IPS-15b (cell line): ENCODE data around the gene UPF2.

Source experiments
- H3K27me3 ChIP-seq: one replicate; pipeline ENCODE4 v1.6.1; 2013; ENCODE audit warnings: low read length; ENCODE audit not compliant: control insufficient read depth, insufficient read depth
- H3K36me3 ChIP-seq: one replicate; pipeline ENCODE4 v1.6.1; 2013; ENCODE audit warnings: low read length; ENCODE audit not compliant: control insufficient read depth, insufficient read depth
- H3K4me1 ChIP-seq: one replicate; pipeline ENCODE4 v1.6.1; 2013; ENCODE audit warnings: mild to moderate bottlenecking, low read length; ENCODE audit not compliant: control insufficient read depth, insufficient read depth
- H3K4me3 ChIP-seq: one replicate; pipeline ENCODE4 v1.5.1; 2013; ENCODE audit warnings: low read depth, low read length
- H3K9ac ChIP-seq: one replicate; pipeline ENCODE4 v1.6.1; 2013; ENCODE audit warnings: low read depth, mild to moderate bottlenecking, low read length
- H3K9me3 ChIP-seq: one replicate; pipeline ENCODE4 v1.6.1; 2013; ENCODE audit warnings: mild to moderate bottlenecking, low read length; ENCODE audit not compliant: control insufficient read depth, insufficient read depth

UPF2 gene

DNA sequence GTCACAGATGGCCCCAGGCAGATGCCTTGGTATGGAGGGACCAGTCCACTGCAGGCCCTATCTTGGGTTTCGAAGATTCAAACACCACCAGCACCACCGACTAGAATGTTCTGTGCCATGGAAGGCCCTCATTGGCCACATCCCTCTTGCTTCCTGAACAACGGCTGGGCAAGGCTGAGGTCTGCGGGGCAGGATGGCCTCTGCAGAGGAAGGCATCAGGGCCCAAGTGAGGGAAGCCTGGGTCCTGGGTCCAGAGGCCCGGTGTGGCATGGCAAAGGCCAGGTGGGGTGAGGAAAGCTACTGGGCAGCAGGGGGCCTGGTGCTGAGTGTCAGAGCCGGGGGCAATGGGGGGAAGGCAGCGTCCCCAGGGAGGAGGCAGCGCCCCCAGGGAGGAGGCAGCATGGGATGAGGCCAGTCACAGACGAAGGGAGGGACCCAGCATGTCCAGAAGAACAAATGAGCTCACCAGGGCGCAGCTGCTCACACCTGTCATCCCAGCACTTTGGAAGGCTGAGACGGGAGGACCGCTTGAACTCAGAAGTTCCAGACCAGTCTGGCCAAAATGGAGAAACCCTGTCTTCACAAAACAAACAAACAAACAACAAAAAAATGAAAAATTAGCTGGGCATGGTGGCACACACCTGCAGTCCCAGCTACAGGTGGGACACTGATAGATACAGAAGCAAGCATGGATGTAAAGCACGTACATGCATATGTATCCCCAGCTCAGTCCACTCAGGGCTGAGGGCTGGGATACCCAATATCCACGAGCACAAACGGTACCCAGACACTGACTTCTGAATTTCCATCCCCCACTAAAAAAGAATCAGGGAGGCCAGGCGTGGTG lies 155.0 kb downstream of the UPF2 start:
- no peaks in the 10 kb centered on the region for H3K4me1 ChIP-seq
- H3K9ac ChIP-seq: no peak overlapping the region
- no peak overlapping the region for H3K4me3 ChIP-seq
- no peaks in the 10 kb centered on the region for H3K27me3 ChIP-seq
- H3K9me3 ChIP-seq: no peaks in the 10 kb centered on the region
- H3K36me3 ChIP-seq: no peaks in the 10 kb centered on the region

DNA sequence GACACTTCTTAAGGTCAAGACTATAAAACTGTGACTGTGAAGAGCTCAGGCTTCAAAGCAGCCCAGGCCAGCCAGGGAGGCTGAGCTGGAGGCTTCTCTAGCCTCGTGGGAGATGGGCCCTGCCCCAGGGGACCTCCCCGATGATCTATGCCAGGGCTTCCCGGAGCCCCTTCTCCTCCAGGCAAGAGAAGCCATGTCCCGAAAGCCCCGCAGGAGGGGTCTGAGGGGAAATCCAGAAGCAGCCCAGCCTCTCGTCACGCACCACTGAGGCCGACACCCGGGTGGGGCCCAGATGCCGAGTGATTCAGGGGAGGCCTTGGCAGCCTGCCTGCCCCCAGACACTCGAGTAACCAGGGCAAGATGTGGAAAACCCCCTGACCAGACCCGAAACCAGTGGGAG lies 155.8 kb downstream of the UPF2 start:
- no peaks in the 10 kb centered on the region for H3K9me3 ChIP-seq
- H3K4me1 ChIP-seq: no peaks in the 10 kb centered on the region
- H3K27me3 ChIP-seq: no peaks in the 10 kb centered on the region
- no peak overlapping the region for H3K9ac ChIP-seq
- H3K36me3 ChIP-seq: no peaks in the 10 kb centered on the region
- H3K4me3 ChIP-seq: no peak overlapping the region

DNA sequence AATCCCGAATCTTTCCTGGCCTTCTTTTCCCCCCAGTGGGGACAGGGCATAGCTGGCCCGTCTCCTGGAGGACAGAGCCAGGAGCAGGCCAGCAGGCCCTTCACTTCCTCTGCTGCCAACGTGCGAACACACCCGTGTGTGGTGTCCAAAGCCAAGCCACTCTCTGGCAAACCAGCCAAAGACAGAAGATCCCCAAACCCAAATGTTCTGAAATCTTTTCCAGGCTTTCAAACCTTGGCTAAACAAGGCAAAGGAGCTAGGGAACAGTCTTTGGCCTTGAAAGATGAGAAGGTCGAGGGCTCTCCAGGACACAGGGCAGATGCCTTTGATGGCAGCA lies 156.5 kb downstream of the UPF2 start:
- Histone ChIP-seq H3K4me3 (no peak overlapping the region), H3K36me3 (no peaks in the 10 kb centered on the region), H3K4me1 (no peaks in the 10 kb centered on the region)

DNA sequence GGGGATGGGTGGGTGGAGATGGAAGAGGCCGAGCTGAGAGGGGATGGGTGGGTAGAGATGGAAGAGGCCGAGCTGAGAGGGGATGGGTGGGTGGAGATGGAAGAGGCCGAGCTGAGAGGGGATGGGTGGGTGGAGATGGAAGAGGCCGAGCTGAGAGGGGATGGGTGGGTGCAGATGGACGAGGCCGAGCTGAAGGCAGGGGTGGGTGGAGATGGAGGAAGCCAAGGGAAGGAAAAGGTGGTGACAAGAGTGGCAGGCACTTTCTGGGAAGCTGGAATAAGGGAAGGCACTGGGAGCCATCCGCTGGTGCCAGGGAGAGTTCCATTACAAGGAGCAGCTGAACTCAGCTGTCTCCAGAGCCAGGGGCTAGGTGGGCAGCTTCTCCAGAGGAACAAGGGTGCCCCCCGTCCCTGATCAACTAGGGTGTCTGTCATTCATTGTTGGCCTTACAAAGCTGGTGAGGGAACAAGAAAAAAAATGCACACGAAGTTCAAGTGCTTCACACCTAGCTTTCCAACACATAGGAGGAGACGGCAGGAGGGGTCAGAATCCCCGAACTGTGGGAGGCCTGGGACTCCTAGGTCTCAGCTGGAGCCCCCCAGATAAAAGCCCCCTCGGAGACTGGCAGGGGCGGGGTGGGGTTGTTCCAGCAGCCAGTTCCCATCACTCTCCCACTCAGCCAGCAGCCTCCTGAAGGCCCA lies 157.0 kb downstream of the UPF2 start:
- Histone ChIP-seq H3K9ac (no peak overlapping the region), H3K9me3 (no peaks in the 10 kb centered on the region), H3K4me1 (no peaks in the 10 kb centered on the region), H3K27me3 (no peaks in the 10 kb centered on the region), H3K36me3 (no peaks in the 10 kb centered on the region), H3K4me3 (no peak overlapping the region)

More for the DNA sequence above, 156.5 kb downstream of the UPF2 start:
- Histone ChIP-seq H3K9me3 (no peaks in the 10 kb centered on the region), H3K27me3 (no peaks in the 10 kb centered on the region), H3K9ac (no peak overlapping the region)

DNA sequence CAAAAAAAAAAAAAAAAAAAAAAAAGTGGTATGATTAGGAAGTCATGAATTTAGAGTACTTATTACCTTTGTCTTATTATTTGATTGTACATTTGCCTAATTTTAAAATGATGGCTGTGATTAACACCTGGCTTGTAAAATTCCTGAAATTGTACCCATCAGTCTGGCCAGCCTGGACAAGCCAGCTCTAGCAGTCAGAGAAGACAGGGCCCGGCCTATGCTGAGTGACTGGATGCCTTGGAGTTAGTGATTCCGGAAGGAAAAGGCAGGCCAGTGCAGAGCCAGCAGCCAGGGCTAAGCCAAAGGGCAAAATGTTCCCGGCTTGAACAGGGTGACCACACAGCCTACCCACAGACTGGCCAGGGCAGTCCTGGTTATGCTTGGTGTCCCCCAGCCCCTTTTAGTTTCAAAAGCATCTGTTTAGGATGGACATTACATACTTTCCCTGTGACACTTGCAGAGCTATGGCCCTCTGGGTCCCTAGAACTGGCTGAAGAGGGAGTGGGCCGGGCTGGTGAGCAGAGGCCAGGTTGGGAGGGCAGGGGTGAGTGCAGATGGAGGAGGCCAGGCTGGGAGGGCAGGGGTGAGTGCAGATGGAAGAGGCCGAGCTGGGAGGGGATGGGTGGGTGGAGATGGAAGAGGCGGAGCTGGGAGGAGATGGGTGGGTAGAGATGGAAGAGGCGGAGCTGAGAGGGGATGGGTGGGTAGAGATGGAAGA lies 157.7 kb downstream of the UPF2 start:
- no peaks in the 10 kb centered on the region for H3K9me3 ChIP-seq
- no peak overlapping the region for H3K9ac ChIP-seq
- H3K36me3 ChIP-seq: no peaks in the 10 kb centered on the region
- H3K27me3 ChIP-seq: no peaks in the 10 kb centered on the region
- no peaks in the 10 kb centered on the region for H3K4me1 ChIP-seq
- H3K4me3 ChIP-seq: no peak overlapping the region

DNA sequence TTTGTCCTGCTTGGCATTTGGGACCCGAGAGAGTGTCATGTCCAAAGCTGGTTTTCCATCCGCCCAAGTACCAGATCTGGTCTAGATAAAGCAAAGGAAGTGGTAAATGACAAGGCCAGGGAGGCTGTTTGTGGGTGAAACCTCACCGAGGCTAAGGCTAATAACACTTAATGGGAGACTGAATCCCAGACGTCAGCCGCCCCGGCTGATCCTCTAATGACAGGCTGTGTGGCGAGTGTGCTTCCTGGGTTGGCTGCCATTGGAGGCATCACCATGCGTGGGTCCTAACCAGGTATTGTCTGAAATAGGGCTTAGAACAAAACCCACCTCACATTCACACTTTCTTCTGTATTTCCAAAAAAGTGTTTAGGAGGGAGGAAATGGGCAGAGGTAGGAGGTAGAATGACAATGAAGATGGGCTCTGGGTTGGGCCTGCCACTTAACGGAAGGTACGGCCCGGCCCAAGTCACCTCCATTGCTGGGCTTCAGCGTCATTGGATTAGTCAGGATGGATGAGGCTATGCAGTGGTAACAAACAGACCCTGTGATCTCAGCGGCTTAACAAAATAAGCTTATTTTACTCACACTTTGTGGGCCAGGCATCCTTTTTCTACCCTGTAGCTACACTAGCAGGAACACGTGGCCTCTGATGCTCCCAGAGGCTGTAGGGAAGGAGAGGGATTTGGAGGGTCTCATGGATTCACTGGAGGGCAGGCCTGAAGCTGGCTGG lies 159.8 kb downstream of the UPF2 start:
- no peaks in the 10 kb centered on the region for H3K27me3 ChIP-seq
- H3K36me3 ChIP-seq: no peaks in the 10 kb centered on the region
- H3K9me3 ChIP-seq: no peaks in the 10 kb centered on the region
- H3K4me1 ChIP-seq: no peaks in the 10 kb centered on the region
- no peak overlapping the region for H3K4me3 ChIP-seq
- H3K9ac ChIP-seq: no peak overlapping the region

DNA sequence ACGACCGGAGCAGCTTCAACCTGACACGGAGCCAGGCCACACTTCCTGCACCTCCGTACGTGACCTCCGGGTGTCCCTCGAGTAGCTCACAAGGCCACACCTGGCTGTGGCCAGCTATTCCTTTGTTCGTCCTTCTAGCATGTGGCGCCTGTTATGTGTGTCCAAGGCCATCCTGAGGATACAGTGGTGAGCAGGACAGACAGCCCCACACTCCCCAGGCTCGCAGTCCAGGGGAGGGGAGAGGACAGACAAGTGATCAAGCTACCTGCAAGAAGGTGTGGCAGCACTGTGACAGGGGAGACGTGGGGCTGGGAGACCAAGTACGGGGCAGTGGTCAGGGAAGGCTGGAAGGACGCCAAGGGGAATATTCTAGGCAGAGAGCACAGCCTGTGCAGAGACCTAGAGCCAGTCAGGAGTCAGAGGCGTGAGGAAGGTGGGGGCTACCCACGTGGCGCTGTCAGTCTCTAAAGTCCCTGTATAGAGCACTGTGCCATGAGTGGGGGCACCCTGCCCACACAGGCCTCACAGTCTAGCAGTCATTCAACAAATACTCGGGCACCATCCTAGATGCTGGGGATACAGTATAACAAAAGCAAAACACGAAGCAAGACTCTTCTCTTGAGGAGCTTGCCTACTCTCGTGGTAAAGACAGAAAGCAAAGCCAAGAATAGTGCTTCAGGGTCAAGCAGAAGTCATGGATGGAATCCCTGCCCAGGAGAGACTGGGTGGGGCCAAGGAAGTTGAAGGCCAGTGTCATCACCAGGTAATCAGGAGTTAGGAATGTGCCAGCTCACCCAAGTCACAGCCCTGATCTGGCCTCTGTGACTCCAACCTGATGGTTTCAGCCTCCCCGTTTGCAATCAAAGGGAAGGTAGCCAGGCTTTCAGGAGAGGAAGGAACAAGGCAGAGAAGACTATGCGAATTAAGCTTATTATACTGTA lies 160.9 kb downstream of the UPF2 start:
- Histone ChIP-seq H3K9ac (no peak overlapping the region), H3K4me1 (no peaks in the 10 kb centered on the region), H3K36me3 (no peaks in the 10 kb centered on the region), H3K9me3 (no peaks in the 10 kb centered on the region), H3K27me3 (no peaks in the 10 kb centered on the region), H3K4me3 (no peak overlapping the region)

DNA sequence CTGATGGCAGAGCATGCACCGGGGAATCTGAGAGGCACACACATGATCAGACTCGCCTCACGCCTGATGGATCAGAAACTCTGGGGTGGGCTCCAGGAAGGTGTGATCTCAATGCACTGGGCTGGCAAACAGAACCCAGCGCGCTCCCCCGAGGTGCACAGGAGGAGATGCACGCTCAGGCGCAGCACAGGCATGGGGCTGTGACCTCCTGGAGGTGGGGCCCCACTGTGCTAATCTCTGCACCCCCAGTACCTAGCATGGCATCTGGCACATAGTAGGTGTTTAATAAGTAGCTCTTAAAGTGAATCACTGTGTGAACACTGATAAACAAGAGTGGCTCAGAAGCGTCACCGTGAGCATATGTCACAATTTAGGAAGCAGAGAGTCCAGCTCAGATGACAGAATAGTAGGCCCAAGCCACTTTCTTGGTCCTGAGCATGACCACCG lies 161.6 kb downstream of the UPF2 start:
- Histone ChIP-seq H3K4me3 (no peak overlapping the region), H3K27me3 (no peaks in the 10 kb centered on the region), H3K9me3 (no peaks in the 10 kb centered on the region), H3K9ac (no peak overlapping the region), H3K4me1 (peaks cover 3% of the 10 kb centered on the region), H3K36me3 (no peaks in the 10 kb centered on the region)

DNA sequence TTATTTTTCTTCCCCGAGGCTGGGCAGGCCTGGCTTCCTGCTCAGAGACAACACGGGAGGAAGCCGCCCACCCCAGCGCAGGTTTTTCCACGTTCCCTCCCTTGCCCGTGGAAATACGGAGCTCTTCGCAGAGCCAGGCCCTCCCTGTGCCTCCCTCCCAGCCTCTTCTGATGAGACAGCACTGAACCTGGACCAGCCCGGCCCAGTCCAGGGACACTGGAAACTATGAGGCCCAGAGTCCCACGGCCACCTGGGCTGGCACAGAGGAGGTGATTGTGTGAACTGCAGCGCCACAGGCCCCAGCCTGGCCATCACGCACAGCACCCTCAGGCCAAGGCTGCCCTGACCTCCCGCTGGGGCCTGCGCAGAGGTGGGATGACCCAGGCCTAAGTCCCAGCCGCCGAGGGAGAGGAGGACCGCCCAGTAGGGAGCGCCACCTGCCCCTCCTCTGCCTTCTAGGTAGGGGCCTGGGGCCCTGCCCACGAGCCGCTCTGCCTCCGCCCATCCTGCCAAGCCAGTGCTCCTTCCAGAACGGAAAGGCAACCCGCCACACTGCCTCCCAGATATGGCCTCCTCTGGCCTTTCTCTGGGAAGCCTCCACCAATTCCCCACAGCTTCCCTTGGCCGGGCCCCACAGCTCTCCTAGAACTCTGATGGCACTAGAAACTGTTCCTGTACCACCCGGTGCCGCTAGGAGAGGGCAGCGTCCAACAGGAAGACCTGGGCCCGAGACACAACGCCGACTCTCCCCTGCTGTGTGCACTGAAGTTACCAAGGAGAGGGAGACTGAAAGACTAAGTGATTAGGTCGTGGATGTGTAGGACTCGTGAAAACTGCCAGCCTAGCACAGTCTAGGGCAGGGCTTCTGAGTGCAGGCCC lies 162.2 kb downstream of the UPF2 start:
- Histone ChIP-seq H3K4me3 (no peak overlapping the region), H3K36me3 (no peaks in the 10 kb centered on the region), H3K9me3 (no peaks in the 10 kb centered on the region), H3K9ac (no peak overlapping the region), H3K4me1 (peaks cover 7% of the 10 kb centered on the region), H3K27me3 (no peaks in the 10 kb centered on the region)

DNA sequence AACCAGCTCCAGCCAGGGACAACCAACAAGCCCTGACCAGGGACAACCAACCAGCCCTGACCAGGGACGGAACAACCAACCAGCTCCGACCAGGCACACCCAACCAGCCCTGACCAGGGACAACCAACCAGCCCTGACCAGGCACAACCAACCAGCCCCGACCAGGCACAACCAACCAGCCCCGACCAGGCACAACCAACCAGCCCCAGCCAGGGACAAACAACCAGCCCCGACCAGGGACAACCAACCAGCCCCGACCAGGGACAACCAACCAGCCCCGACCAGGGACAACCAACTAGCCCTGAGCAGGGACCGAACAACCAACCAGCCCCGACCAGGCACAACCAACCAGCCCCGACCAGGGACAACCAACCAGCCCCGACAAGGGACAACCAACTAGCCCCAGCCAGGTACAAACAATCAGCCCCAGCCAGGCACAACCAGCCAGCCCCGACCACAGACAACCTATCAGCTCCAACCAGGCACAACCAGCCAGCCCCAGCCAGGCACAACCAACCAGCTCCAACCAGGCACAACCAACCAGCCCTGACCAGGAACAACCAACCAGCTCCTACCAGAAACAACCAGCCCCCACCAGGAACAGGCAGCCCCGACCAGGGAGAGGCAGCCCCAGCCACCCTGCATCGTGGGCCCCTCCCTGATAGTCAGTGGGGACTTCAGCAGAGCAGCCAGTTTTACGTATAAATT lies 163.1 kb downstream of the UPF2 start:
- H3K27me3 ChIP-seq: no peaks in the 10 kb centered on the region
- H3K36me3 ChIP-seq: no peaks in the 10 kb centered on the region
- H3K4me1 ChIP-seq: peaks cover 11% of the 10 kb centered on the region
- no peak overlapping the region for H3K4me3 ChIP-seq
- H3K9ac ChIP-seq: no peak overlapping the region
- H3K9me3 ChIP-seq: no peaks in the 10 kb centered on the region
